Measurements from ENCODE around the gene BAIAP3.

Gene BAIAP3

DNA sequence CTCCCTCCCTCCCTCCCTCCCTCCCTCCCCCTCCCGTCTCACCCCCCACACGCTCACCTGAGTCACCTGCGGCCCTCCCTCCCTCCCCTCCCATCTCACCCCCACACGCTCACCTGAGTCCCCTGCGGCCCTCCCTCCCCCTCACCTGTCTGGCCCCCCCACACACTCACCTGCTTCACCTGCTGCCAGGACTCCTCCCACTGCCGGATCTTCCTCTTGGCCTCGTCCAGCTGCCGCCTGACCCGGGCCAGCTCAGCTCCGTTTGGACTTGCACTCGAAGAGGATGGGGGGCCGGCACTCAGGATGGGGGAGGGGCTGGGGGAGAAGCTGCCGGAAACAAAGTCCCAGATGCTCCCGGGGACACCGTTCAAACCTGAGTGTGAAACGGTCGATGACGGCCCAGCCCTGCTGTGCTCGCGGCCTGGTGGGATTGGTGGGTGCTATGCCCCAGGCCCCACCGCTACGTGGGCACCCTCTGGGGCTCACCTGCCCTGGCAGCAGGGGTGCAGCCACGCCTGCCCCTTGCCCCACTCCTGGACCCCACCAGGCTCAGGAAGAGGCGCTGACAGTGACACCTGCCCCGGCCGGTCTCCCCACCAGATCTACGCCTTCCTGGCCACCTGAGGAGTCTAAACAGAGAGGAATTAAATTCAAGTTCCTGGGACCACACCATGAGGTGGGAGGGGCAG lies 34.2 kb downstream of the BAIAP3 start:
- H3K4me3 ChIP-seq (ENCODE audit: low read depth, low read length): no peak overlapping the region
- no peak for DNase-seq (ENCODE audit: low read depth)
- TF ChIP-seq, protein P1, sequence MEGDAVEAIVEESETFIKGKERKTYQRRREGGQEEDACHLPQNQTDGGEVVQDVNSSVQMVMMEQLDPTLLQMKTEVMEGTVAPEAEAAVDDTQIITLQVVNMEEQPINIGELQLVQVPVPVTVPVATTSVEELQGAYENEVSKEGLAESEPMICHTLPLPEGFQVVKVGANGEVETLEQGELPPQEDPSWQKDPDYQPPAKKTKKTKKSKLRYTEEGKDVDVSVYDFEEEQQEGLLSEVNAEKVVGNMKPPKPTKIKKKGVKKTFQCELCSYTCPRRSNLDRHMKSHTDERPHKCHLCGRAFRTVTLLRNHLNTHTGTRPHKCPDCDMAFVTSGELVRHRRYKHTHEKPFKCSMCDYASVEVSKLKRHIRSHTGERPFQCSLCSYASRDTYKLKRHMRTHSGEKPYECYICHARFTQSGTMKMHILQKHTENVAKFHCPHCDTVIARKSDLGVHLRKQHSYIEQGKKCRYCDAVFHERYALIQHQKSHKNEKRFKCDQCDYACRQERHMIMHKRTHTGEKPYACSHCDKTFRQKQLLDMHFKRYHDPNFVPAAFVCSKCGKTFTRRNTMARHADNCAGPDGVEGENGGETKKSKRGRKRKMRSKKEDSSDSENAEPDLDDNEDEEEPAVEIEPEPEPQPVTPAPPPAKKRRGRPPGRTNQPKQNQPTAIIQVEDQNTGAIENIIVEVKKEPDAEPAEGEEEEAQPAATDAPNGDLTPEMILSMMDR (IDR thresholded peaks at IDR 0.05; ENCODE audit: low read depth, low read length, missing control alignments): no peak

DNA sequence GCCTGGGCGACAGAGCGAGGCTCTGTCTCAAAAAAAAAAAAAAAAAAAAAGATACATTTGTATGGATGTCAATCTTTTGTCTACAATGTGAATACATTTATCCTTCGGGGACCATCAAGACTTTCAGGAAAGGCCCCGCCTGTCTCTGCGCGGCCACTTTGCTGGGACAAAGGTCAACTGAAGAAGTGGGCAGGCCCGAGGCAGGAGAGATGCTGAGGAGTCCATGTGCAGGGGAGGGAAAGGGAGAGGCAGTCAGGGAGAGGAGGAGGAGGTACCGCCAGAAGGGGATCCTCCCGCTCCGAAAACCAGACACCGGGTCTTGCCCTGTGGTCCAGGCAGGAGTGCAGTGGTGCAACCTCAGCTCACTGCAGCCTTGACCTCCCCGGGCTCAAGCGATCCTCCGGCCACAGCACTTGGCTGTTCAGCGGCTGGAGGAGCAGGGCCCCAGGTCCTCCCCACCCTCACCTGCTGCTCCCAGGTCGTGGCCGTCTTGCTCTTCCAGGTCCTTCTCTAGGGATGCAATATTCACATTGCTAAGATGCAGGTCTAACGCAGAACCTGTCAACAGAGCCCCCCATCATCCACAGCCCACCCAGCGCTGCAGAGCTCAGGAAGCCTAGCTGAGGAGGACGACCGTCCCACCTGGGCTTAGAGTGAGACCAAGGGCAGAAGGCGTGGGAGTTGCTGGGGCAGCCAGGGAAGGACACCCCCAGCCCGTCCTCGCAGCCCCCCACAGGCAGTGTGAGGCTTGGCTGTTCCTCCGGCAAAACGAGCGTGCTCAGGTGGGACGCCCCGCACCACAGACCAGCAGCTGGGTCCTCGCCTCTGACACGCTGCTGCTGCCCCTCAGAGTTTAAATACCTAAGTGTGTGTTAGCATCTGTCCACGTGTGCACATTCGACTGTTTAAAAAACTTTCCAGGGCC lies 37.9 kb downstream of the BAIAP3 start:
- TF ChIP-seq, protein P1 (IDR thresholded peaks at IDR 0.05; ENCODE audit: low read depth, low read length, missing control alignments): no peak
- H3K4me3 ChIP-seq (ENCODE audit: low read depth, low read length): no peak overlapping the region

DNA sequence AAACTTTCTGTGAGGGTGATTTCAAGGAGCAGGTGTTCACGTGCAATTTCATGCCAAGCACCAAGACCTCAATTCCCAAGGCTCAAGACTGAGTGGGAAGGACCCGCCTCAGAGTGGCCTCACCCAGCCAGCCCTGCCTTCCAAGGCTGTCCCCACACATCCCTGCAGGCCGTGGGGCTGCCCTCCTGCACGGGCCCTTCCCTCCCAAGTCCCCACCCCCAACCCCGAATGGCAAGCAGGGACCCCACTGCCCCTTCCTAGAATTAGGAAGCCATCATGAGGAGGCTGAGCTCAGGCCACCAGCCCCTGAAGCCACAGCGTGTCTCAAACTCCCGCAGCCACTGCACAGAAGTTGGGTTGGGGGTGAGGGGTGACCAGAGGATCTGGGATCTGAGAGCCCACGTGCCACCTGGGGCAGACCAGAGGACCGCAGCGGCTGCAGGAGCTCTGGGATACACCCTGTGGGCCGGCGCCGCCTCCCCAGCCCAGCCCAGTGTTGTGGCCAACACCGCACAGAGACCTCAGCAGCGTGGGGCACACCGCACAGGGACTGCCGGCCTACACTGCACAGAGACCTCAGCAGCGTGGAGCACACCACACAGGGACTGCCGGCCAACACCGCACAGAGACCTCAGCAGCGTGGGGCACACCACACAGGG lies 39.0 kb downstream of the BAIAP3 start:
- TF ChIP-seq, protein P1 (IDR thresholded peaks at IDR 0.05; ENCODE audit: low read depth, low read length, missing control alignments): no peak

More for the DNA sequence above, 37.9 kb downstream of the BAIAP3 start:
- no peak for DNase-seq (ENCODE audit: low read depth)

DNA sequence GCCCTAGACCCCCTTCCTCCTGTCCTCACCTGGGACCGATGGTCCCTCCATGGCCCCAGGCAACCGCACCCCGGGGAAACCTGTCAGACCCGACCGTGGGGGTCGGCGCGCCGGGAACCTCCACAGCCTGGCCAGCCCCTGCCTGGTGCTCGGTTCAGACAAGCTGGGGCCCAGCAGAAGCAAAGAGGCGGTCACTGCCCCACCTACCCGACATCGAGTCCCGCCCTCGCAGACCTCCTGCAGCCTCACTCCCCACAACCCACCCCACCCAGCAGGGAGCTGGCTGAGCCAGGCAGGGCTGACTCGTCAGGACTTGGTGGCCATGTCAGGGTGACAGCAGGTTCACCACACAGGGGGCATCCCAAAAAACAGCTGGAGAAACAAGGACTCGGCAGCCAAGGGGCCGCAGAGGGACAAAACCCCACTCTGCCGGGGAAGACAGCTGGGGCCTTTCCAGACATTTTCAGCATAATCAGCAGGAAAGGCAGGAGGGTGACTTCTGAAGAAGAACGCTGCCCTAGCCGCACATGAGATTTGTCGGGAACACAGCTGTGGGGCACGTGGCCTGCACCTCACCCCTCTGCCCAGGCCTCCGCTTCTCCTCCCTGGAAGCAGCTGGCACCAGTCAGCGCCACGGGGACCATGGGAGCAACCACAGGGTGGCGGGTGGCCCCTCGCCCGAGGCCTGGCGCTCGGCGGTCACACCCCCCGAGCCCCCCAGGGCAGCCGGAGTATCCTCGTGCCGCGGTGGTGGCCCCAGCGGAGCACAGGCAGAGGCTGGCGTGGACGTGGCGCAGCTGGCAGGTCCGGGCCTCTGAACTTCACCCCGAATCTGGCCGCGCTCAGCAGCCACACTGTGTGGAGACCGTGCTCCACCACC lies 41.2 kb downstream of the BAIAP3 start:
- TF ChIP-seq, protein P1 (IDR thresholded peaks at IDR 0.05; ENCODE audit: low read depth, low read length, missing control alignments): no peak

More for the DNA sequence above, 39.0 kb downstream of the BAIAP3 start:
- no peak for DNase-seq (ENCODE audit: low read depth)
- no peak overlapping the region for H3K4me3 ChIP-seq (ENCODE audit: low read depth, low read length)

DNA sequence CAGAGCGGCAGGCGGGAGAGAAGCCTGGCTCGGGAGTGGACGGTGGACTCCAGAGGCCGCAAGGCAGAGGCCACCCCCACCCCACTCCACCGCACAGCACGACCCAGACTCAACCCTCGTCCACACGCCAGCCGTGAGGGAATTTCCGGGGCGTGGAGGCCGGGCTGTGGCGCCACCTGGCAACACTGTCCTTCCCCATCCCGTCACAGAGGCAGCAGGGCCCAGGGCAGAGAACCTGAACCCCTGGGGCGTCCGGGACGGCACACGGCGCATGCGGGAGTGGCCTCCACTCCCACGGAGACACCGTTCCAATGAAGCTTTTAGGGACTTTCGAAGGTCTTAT lies 41.8 kb downstream of the BAIAP3 start:
- TF ChIP-seq, protein P1 (IDR thresholded peaks at IDR 0.05; ENCODE audit: low read depth, low read length, missing control alignments): no peak
- DNase-seq (ENCODE audit: low read depth): no peak
- H3K4me3 ChIP-seq (ENCODE audit: low read depth, low read length): no peak overlapping the region

More for the DNA sequence above, 41.2 kb downstream of the BAIAP3 start:
- H3K4me3 ChIP-seq (ENCODE audit: low read depth, low read length): no peak overlapping the region
- no peak for DNase-seq (ENCODE audit: low read depth)

GRCh38 chr16:1375741-1376410 lies 42.4 kb downstream of the BAIAP3 start:
- H3K4me3 ChIP-seq (ENCODE audit: low read depth, low read length): no peak overlapping the region
- TF ChIP-seq, protein P1 (IDR thresholded peaks at IDR 0.05; ENCODE audit: low read depth, low read length, missing control alignments): no peak
- DNase-seq (ENCODE audit: low read depth): no peak
